Keratinocyte (primary cell): Measurements from ENCODE around the gene LZTFL1. TPM values are rescaled to one million over a fixed set of nuclear protein-coding genes. Genes with fewer than 3 reads are reported as not detected.
A peak's percentile ranks its signal among the peaks of the same experiment; 100 is the strongest.

Experiments
- DNase-seq: peaks from one replicate; pipeline ENCODE4 v3.0.0-alpha.2; 2011; ENCODE audit warnings: low read depth, missing footprints, low spot score
- FAIRE-seq: peaks from 2 replicates; lab custom pipeline; 2011; peaks lifted over from hg19 to GRCh38; lab: Jason Lieb, UNC
- H2AFZ ChIP-seq: 2 replicates; pipeline ENCODE4 v1.6.0; 2012; ENCODE audit warnings: low read length, control low read depth, inconsistent platforms; ENCODE audit not compliant: control insufficient read depth
- H3K27ac ChIP-seq: 2 replicates; pipeline ENCODE4 v1.5.1; 2011; ENCODE audit warnings: low read length; ENCODE audit not compliant: control insufficient read depth, insufficient read depth
- H3K27me3 ChIP-seq: 3 replicates; pipeline ENCODE4 v1.6.0; 2011; ENCODE audit warnings: low read length; ENCODE audit not compliant: control insufficient read depth, insufficient read depth; ENCODE audit errors: extremely low read depth
- H3K36me3 ChIP-seq, 2 experiments: 2 replicates in 1 of 2; 3 replicates in 1 of 2; pipeline ENCODE4 v1.5.1; 2011; ENCODE audit warnings: low read length in 2 of 2, mild to moderate bottlenecking in 1 of 2; ENCODE audit not compliant: control insufficient read depth in 2 of 2, insufficient read depth in 2 of 2; ENCODE audit errors: extremely low read depth in 1 of 2
- H3K4me1 ChIP-seq: 3 replicates; pipeline ENCODE4 v1.5.1; 2011; ENCODE audit warnings: low read length; ENCODE audit not compliant: control insufficient read depth, insufficient read depth; ENCODE audit errors: extremely low read depth
- H3K4me2 ChIP-seq: 3 replicates; pipeline ENCODE4 v1.6.0; 2011; ENCODE audit warnings: low read depth, low read length; ENCODE audit not compliant: control insufficient read depth, insufficient read depth; ENCODE audit errors: extremely low read depth
- H3K4me3 ChIP-seq, 3 experiments: fragments of 200-600 bp in 1 of 3; sonication (generic) in 1 of 3; 2 replicates in 2 of 3; 3 replicates in 1 of 3; pipeline ENCODE4 v1.5.1; 2011 to 2016; ENCODE audit warnings: low read length in 3 of 3, mild to moderate bottlenecking in 3 of 3, control low read depth in 2 of 3, inconsistent platforms in 1 of 3, low read depth in 1 of 3, mixed read lengths in 1 of 3, mixed run types in 1 of 3, moderate library complexity in 1 of 3; ENCODE audit not compliant: control insufficient read depth in 2 of 3, insufficient read depth in 2 of 3; ENCODE audit errors: extremely low read depth in 1 of 3
- H3K79me2 ChIP-seq: 2 replicates; pipeline ENCODE4 v1.6.0; 2012; ENCODE audit warnings: low read length; ENCODE audit not compliant: control insufficient read depth, insufficient read depth
- H3K9ac ChIP-seq: 3 replicates; pipeline ENCODE4 v1.6.0; 2011; ENCODE audit warnings: low read length; ENCODE audit not compliant: control insufficient read depth, insufficient read depth; ENCODE audit errors: extremely low read depth
- H3K9me1 ChIP-seq: 3 replicates; pipeline ENCODE4 v1.6.0; 2011; ENCODE audit warnings: low read length; ENCODE audit not compliant: control insufficient read depth, insufficient read depth; ENCODE audit errors: extremely low read depth
- H3K9me3 ChIP-seq: 2 replicates; pipeline ENCODE4 v1.5.1; 2012; ENCODE audit warnings: low read depth, low read length; ENCODE audit not compliant: control insufficient read depth
- H4K20me1 ChIP-seq: 3 replicates; pipeline ENCODE4 v1.6.0; 2011; ENCODE audit warnings: low read length; ENCODE audit not compliant: control insufficient read depth, insufficient read depth; ENCODE audit errors: extremely low read depth
- CTCF ChIP-seq, 3 experiments: IDR thresholded peaks in 1 of 3; conservative IDR thresholded peaks in 1 of 3; optimal IDR thresholded peaks in 1 of 3; 2 replicates in 2 of 3; 3 replicates in 1 of 3; pipeline versions ENCODE3 to v1.5.1; 2011; ENCODE audit warnings: low read length in 3 of 3, mild to moderate bottlenecking in 3 of 3, moderate library complexity in 2 of 3, control low read depth in 1 of 3, inconsistent platforms in 1 of 3; ENCODE audit not compliant: insufficient read depth in 2 of 3; ENCODE audit errors: extremely low read depth in 1 of 3
- EZH2 ChIP-seq: IDR thresholded peaks from one replicate; pipeline ENCODE4 v1.6.1; 2012; ENCODE audit warnings: inconsistent platforms, mild to moderate bottlenecking, low read length, moderate library complexity
- dilution Hi-C: fragments of 300-500 bp; cut with MboI; formaldehyde crosslinking; loops from one replicate; pipeline ENCODE4 v1.7.0; 2020; ENCODE audit warnings: low sequenced_read_pairs; ENCODE audit not compliant: extremely low pct_ligation_motif_present
- polyA plus RNA-seq, 5 experiments: library from polyadenylated mRNA; depleted of rRNA in 3 of 5; stranded (reverse) in 3 of 5; stranded (forward) in 1 of 5; unstranded in 1 of 5; fragments of >200 nt; gene quantifications; 1 replicate in 1 of 5; 2 replicates in 3 of 5; 3 replicates in 1 of 5; pipeline versions ENCODE4 v1.2.1 to v1.2.3, GENCODE V29; 2011 to 2012; ENCODE audit warnings: missing spikeins in 2 of 5, low read depth in 1 of 5, low replicate concordance in 1 of 5

LZTFL1 gene
- polyA plus RNA-seq, 1 donor (not counting 4 experiments of a cell fraction or from before 2014, with no cell fraction given), result 17.9 TPM

DNA sequence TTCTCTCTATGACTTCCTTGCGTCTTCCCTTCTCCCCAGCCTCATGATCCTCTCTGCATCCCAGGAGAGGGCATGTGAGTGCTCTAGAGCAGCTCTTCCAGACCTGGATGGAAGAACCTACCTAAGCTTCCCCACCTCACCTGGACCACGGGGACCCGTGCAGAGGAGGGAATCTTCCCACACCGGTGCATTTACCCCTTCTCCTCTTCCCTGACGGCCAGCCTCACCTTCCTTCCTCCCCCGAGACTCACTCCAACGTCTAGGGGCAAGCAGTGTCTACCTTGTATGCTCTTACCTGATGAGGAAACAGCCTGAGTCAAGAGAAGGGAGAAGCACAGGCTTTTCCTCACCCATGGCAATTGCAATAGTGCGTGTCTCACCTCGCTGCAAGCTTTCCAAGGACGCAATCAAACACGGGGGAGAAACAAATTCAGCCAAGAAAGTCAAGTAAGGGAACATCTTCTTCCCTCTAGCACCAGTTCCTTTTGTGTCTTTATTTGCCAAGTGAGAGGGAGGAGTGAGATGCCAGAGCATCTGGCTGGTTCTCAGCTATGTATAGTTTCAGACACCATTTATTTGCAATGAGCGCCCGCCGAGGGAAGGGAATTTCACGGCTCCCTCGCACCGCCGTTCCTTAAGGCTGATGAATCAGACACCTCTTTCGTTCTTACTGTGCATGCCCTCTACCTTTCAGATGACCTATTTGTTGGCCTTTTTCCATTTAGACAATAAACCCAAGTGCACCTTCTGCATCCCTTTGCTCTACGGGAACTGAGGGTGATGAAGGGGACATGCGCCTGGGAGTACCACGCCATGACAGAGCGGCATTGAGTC is 42.7 kb upstream of the LZTFL1 start:
- dilution Hi-C loops, result no loop called here
- H3K4me2 ChIP-seq, result no peak overlapping the region
- no peaks in the 10 kb centered on the region for H3K9me1 ChIP-seq
- H3K4me1 ChIP-seq, result peaks cover 4% of the 10 kb centered on the region
- peaks cover 18% of the 10 kb centered on the region for H3K27me3 ChIP-seq
- no peak for TF ChIP-seq EZH2
- no peak for TF ChIP-seq CTCF (optimal IDR thresholded peaks at IDR 0.05 in 1 of 3, IDR thresholded peaks at IDR 0.05 in 1 of 3, conservative IDR thresholded peaks at IDR 0.05 in 1 of 3; ENCODE audit: extremely low read depth in 1 of 3, insufficient read depth in 2 of 3, low read length in 3 of 3)
- H3K36me3 ChIP-seq, result no peaks in the 10 kb centered on the region
- no peak overlapping the region for H3K9ac ChIP-seq
- no peaks in the 10 kb centered on the region for H4K20me1 ChIP-seq
- DNase-seq, result no peak
- H3K79me2 ChIP-seq, result no peaks in the 10 kb centered on the region
- no peak for FAIRE-seq
- H2AFZ ChIP-seq, result no peak overlapping the region
- no peak overlapping the region for H3K4me3 ChIP-seq
- no peaks in the 10 kb centered on the region for H3K9me3 ChIP-seq
- H3K27ac ChIP-seq, result no peak overlapping the region

DNA sequence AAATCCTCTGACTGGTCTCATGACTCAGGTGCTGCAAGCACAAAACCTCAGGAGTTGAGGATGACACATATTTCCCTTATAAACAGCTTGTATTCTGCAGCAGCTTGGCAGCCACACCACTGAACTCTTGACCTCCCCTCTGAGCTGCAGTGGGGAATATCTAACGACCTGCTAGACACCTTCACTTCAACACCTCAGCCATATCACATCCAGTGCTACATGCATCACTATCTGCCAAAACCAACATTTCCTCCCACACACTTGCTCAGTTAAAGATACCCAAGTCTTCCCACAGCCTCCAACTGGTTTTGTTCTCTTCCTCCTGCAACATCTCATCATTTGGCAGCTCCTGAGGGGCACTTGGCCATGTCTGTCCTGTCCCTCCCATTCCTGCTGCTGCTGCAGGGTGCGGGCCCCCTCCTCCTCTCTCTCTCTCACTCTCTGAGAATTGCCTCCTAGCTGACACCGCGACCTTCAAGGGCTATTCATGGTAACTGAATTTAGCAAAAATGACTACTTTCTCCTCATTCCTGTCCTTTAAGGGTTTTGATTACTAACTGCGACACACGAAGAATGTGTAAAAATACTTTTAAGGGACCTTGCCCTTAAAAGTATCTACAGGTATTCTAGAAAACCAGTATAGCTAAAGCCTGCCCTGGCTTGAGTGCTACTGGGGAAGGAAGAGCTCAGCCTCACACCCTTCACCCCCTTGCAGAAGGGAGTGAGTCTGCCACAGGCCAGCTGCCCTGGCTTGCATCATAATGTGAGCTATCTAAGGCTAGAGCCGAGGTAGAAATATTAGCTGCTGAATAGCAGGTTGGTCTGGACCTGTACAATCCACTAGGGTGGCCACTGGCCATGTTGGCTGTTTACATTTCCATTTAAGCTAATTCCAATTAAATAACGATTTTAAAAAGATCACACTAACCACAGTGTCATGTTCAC is 39.4 kb upstream of the LZTFL1 start:
- no peaks in the 10 kb centered on the region for H3K9me3 ChIP-seq
- dilution Hi-C loops, result no loop called here
- H3K36me3 ChIP-seq, result no peaks in the 10 kb centered on the region
- peaks cover 18% of the 10 kb centered on the region for H3K27me3 ChIP-seq
- H3K9ac ChIP-seq, result no peak overlapping the region
- H3K79me2 ChIP-seq, result no peaks in the 10 kb centered on the region
- H3K27ac ChIP-seq, result no peak overlapping the region
- H3K4me3 ChIP-seq, result no peak overlapping the region
- no peak for DNase-seq
- no peak for TF ChIP-seq EZH2
- TF ChIP-seq CTCF (optimal IDR thresholded peaks at IDR 0.05 in 1 of 3, IDR thresholded peaks at IDR 0.05 in 1 of 3, conservative IDR thresholded peaks at IDR 0.05 in 1 of 3; ENCODE audit: extremely low read depth in 1 of 3, insufficient read depth in 2 of 3, low read length in 3 of 3), result no peak
- H3K9me1 ChIP-seq, result no peaks in the 10 kb centered on the region
- no peak overlapping the region for H3K4me2 ChIP-seq
- peak; percentile 39 for FAIRE-seq
- no peaks in the 10 kb centered on the region for H4K20me1 ChIP-seq
- H2AFZ ChIP-seq, result no peak overlapping the region
- peaks cover 4% of the 10 kb centered on the region for H3K4me1 ChIP-seq
